HuH-7 (cell line): ENCODE measurements around the gene HIVEP1.

Source experiments
- DNase-seq: peaks from one replicate; pipeline ENCODE4 v3.0.0; 2011; ENCODE audit warnings: low spot score

The HIVEP1 gene

DNA sequence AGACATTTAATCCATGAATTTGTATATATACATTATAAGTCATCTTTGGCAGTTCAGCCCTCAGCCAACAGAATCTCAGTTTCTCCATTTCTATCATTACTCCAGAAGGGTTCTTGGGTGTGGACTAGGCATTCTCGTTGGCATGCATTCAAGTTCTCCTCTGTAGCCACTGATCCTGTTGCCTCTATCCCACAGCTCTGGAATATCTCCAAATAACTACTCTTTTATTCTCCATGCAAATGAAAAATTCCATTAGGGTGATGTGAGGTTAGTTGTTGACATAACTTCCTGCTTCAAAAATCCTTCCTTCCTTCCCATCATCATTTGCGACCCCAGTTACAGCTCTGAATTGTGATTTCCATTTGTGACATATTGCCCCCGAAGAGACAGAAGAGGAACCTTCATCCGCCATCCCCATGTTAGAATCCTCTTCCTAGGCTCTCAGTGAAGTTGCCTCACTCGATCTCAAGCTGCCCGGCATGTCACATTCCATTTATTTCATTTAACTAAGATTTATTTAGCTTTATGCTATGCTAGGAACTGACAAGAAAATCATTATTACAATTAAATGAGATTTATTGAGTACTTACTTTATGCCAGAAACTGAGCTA lies 184.3 kb downstream of the HIVEP1 start:
- no peak for DNase-seq

DNA sequence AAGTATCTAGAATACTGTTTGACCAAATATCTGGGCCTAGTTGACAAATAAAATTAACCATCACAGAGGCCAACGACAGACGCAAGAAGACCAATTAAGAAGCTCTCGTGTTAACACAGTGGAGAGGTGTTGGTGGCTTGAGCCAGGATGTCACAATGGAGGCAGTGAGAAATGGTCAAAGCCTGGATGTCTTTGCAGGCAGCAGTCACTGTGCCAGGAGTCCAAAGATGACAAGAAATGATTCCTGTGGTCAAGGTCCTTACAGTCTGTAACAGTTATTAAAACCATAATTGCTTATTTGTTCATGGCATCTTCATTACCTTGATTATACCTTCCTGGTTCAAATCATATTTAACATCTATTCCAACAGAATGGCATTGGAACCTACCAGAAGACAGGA lies 186.7 kb downstream of the HIVEP1 start:
- no peak for DNase-seq

DNA sequence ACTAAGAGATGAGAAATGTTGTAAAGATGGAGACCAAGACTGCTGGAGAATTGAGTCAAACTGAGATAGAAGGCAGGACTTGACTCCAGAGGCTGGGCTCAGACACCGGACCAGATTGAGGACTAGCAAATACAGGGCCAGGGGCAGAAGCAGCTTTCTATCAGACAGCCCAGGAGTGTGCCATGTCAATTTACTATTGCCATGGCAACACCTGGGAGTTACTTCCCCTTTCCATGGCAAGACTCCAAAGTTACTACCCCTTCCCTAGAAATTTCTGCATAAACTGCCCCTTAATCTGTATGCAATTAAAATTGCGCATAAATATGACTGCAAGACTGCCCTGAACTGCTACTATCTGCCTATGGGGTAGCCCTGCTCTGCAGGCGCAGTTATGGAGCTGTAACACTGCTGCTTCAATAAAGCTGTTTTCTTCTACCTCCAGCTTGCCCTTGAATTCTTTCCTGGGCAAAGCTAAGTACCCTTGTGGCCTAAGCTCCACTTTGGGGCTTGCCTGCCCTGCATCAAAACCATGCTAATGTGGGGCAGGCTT lies 188.0 kb downstream of the HIVEP1 start:
- DNase-seq, result no peak

DNA sequence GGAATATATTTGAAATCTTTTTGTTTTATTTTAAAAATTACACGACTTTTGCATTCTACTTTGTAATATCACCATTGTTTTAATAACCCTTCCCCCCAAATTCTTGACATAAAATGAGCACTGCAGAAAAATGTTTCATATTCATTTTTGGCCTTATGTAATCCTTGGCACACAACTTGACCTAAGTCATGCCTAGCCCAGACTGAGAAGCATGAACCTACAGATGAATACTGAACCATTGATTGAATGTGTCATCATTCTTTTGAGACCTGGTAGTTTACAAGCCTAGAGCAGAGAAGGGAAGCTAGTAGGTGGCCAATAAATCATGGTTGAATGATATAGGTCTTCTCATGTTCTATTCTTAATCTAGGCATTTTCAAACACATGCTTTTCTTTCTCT lies 188.6 kb downstream of the HIVEP1 start:
- DNase-seq, result no peak

DNA sequence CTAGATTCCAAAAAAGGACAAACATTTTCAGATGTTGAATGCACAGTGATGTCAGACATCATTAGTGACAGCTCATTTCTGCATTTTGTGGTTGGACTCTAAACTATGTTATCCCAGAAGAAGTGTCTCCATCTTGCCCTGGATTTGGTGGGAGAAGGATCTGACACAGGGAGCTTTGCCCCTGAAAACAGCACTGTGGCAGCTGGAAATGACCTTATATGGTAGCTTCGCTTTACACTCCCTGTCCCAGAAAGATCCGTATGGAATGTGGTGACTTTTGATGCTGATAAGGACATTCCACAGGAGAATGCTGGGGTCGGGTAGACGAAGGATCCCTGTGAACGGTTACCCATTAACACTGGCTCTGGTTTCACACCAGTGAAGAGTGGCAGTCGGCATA lies 190.9 kb downstream of the HIVEP1 start:
- peak; percentile 33 for DNase-seq

DNA sequence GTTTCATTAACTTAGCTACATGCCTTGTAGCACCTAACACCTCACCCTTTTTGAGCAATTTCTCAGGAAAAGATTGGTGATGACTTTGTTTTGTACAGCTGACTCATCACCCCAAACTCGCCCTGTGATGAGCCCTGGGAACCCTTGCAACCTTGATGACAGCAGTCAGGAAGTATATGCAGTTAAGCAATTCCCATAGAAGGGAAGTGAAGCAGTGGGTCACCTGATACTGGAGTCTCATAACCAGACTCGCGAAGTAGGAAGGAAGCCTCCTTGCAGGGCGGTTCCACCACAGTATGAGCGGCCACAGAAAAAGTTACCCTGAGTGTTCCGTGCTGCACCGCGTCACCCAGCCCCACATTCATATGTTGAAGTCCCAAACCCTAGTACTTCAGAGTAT lies 196.1 kb downstream of the HIVEP1 start:
- no peak for DNase-seq

DNA sequence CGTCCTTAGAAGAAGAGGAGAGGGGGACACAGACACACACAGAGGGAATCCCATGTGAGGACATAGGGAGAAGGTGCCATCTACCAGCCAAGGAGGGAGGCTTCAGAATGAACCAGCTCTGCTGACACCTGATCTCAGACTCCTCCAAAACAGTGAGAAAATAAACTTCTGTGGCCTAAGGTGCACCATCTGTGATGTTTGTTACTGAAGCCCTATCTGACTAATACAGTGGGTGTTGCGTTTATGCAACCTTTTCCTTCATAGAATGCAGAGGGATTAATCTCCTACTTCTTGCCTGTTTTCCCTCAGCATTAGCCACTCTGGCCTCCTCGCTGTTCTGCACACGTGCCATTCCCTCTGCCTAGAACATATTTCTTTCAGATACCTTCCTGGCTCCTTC lies 196.6 kb downstream of the HIVEP1 start:
- DNase-seq, result no peak
